B cell (primary cell): ENCODE measurements around the gene GLB1L3. TPM values are rescaled to one million over a fixed set of nuclear protein-coding genes. Genes with fewer than 3 reads are reported as not detected.
"Not testable (repeated sequence)": the region's sequence is repeated elsewhere in the genome, so short reads cannot be mapped to it uniquely, and the experiment has no call there.

Experiments used
- ATAC-seq: fragments of 200-7000 bp; cut with Tn5 transposase; one replicate; pipeline ENCODE4 v1.10.0; 2021; ENCODE audit warnings: low read depth, mild to moderate bottlenecking, moderate number of reproducible peaks, moderate library complexity
- CTCF ChIA-PET: fragments of 350-600 bp; sonication (Branson Sonifier 250); formaldehyde crosslinking; loops from one replicate; lab custom pipeline; 2021; ENCODE audit warnings: antibody characterized with exemption, inconsistent platforms; lab: Charles Lee
- POLR2A ChIA-PET: fragments of 350-600 bp; sonication (Branson Sonifier 250); formaldehyde crosslinking; loops from one replicate; lab custom pipeline; 2021; ENCODE audit warnings: antibody characterized with exemption; lab: Charles Lee
- DNase-seq: peaks from one replicate; pipeline ENCODE4 v3.0.0; 2013
- H2AFZ ChIP-seq: 2 replicates; pipeline ENCODE4 v1.6.1; 2012; ENCODE audit warnings: mild to moderate bottlenecking, low read depth, low read length; ENCODE audit not compliant: insufficient read depth, poor library complexity, severe bottlenecking
- H3K27ac ChIP-seq, 2 donors: 1 replicate in 1 of 2; 2 replicates in 1 of 2; pipeline ENCODE4 v1.5.1; 2012 to 2013; ENCODE audit warnings: low read length in 2 of 2, mild to moderate bottlenecking in 2 of 2, moderate library complexity in 1 of 2
- H3K27me3 ChIP-seq, 4 experiments: fragments of 200-600 bp in 1 of 4; sonication (generic) in 1 of 4; replicated peaks in 1 of 4; 1 replicate in 2 of 4; 2 replicates in 2 of 4; pipeline versions ENCODE4 v1.6.1 to v1.7.0; 2013 to 2016; ENCODE audit warnings: low read length in 3 of 4, mild to moderate bottlenecking in 2 of 4, mixed read lengths in 1 of 4, moderate library complexity in 1 of 4; ENCODE audit not compliant: insufficient read depth in 4 of 4, control insufficient read depth in 3 of 4; ENCODE audit errors: control extremely low read depth in 1 of 4
- H3K36me3 ChIP-seq, 2 experiments: replicated peaks in 1 of 2; 1 replicate in 1 of 2; 2 replicates in 1 of 2; pipeline versions ENCODE4 v1.6.1 to v1.7.1; 2013; ENCODE audit warnings: low read length in 1 of 2; ENCODE audit not compliant: insufficient read depth in 2 of 2, control insufficient read depth in 1 of 2; ENCODE audit errors: control extremely low read depth in 1 of 2, extremely low read depth in 1 of 2
- H3K4me1 ChIP-seq, 2 donors: fragments of 200-600 bp in 1 of 2; sonication (generic) in 1 of 2; 1 replicate in 1 of 2; 2 replicates in 1 of 2; pipeline versions ENCODE4 v1.5.1 to v1.6.1; 2013 to 2017; ENCODE audit warnings: low read length in 2 of 2; ENCODE audit not compliant: control insufficient read depth in 2 of 2, insufficient read depth in 2 of 2
- H3K4me2 ChIP-seq: replicated peaks from 2 replicates; pipeline ENCODE3; 2012; ENCODE audit warnings: mild to moderate bottlenecking, low read depth, low read length; ENCODE audit not compliant: poor library complexity, severe bottlenecking
- H3K4me3 ChIP-seq, 5 experiments: fragments of 200-600 bp in 1 of 5; sonication (generic) in 1 of 5; 1 replicate in 3 of 5; 2 replicates in 2 of 5; pipeline versions ENCODE4 v1.5.1 to v1.7.0; 2011 to 2016; ENCODE audit warnings: low read length in 4 of 5, mild to moderate bottlenecking in 4 of 5, low read depth in 2 of 5, control low read depth in 1 of 5, moderate library complexity in 1 of 5; ENCODE audit not compliant: insufficient read depth in 1 of 5; ENCODE audit errors: control extremely low read depth in 1 of 5, extremely low read depth in 1 of 5
- H3K79me2 ChIP-seq: fragments of 200-600 bp; sonication (generic); one replicate; pipeline ENCODE4 v1.6.0; 2016; ENCODE audit warnings: low read length; ENCODE audit not compliant: control insufficient read depth, insufficient read depth
- H3K9ac ChIP-seq: fragments of 200-600 bp; sonication (generic); 2 replicates; pipeline ENCODE4 v1.6.1; 2017; ENCODE audit warnings: mild to moderate bottlenecking, low read length, moderate library complexity
- H3K9me3 ChIP-seq, 3 donors: one replicate each; pipeline versions ENCODE4 v1.6.1 to v1.7.1; 2013; ENCODE audit warnings: low read length in 2 of 3; ENCODE audit not compliant: control insufficient read depth in 2 of 3, insufficient read depth in 1 of 3; ENCODE audit errors: control extremely low read depth in 1 of 3
- H4K20me1 ChIP-seq: 2 replicates; pipeline ENCODE4 v1.6.0; 2012; ENCODE audit warnings: mild to moderate bottlenecking, low read length; ENCODE audit not compliant: insufficient read depth, control insufficient read depth, poor library complexity, severe bottlenecking
- H3K27ac Mint-ChIP-seq: one replicate; pipeline ENCODE4 v1.8.0; 2021; ENCODE audit warnings: mixed read lengths
- H3K27me3 Mint-ChIP-seq: one replicate; pipeline ENCODE4 v1.8.0; 2021; ENCODE audit warnings: mixed read lengths
- H3K4me1 Mint-ChIP-seq: one replicate; pipeline ENCODE4 v1.8.0; 2021; ENCODE audit warnings: mixed read lengths
- H3K4me3 Mint-ChIP-seq: one replicate; pipeline ENCODE4 v1.8.0; 2021; ENCODE audit warnings: mixed read lengths
- H3K9me3 Mint-ChIP-seq: one replicate; pipeline ENCODE4 v1.8.0; 2022; ENCODE audit warnings: mixed read lengths; ENCODE audit not compliant: insufficient read depth
- CTCF ChIP-seq: fragments of 200-600 bp; IDR thresholded peaks from one replicate; pipeline ENCODE4 v1.8.0; 2022; ENCODE audit warnings: antibody characterized with exemption, mild to moderate bottlenecking
- EZH2 ChIP-seq: IDR thresholded peaks from 2 replicates; pipeline ENCODE4 v1.6.1; 2012; ENCODE audit warnings: borderline replicate concordance, low read depth, mild to moderate bottlenecking, moderate library complexity, low read length; ENCODE audit not compliant: insufficient read depth, poor library complexity, severe bottlenecking
- WGBS: methylation state at CpG from one replicate; pipeline ENCODE4 v1.1.5; 2013; ENCODE audit warnings: missing lambda C conversion rate; ENCODE audit not compliant: insufficient coverage; 5-methylcytosine and 5-hydroxymethylcytosine counted together
- intact Hi-C: fragments of 100-400 bp; cut with micrococcal nuclease; formaldehyde crosslinking; loops from one replicate; pipeline ENCODE4 v1.10.0; 2022
- polyA plus RNA-seq: library from polyadenylated mRNA; depleted of rRNA; stranded (reverse); fragments of >200 nt; gene quantifications from 2 replicates; pipeline ENCODE4 v1.2.3, GENCODE V29; 2012
- total RNA-seq, 2 donors: library from RNA; stranded (reverse); fragments of 120-200 nt in 1 of 2; gene quantifications; 1 replicate in 1 of 2; 2 replicates in 1 of 2; pipeline versions ENCODE4 v1.2.3 to v1.2.4, GENCODE V29; 2013 to 2022

The GLB1L3 gene
- total and polyA plus RNA-seq, 2 donors (not counting 1 experiment from before 2014, with no cell fraction given) = not detected

GRCh38 chr11:134317103-134317502 lies 40.9 kb downstream of the GLB1L3 start:
- Histone ChIP-seq H3K27ac (no peak overlapping the region), H3K9ac (no peak overlapping the region), H3K27me3 (peaks cover 0 to 7% (median 0%) of the 10 kb centered on the region in 4 experiments), H3K79me2 (no peaks in the 10 kb centered on the region), H3K4me3 (no peak overlapping the region), H2AFZ (no peak overlapping the region), H4K20me1 (no peaks in the 10 kb centered on the region), H3K4me1 (no peaks in the 10 kb centered on the region), H3K4me2 (no peak overlapping the region), H3K36me3 (no peaks in the 10 kb centered on the region), H3K9me3 (peaks cover 6 to 12% (median 7%) of the 10 kb centered on the region in 3 donors)
- TF ChIP-seq EZH2 (no peak), CTCF (no peak)
- CTCF ChIA-PET = no interaction called here
- Mint-ChIP-seq H3K4me3 (no peak overlapping the region), H3K27me3 (peaks cover 36% of the 10 kb centered on the region), H3K4me1 (no peaks in the 10 kb centered on the region), H3K9me3 (peaks cover 11% of the 10 kb centered on the region), H3K27ac (no peak overlapping the region)
- no peak for ATAC-seq
- intact Hi-C loops = no loop called here
- WGBS = no CpG with 5 or more reads among the region's 3 CpGs
- POLR2A ChIA-PET = no interaction called here
- DNase-seq = no peak

GRCh38 chr11:134321373-134321772 lies 45.2 kb downstream of the GLB1L3 start:
- ATAC-seq, H3K4me2 ChIP-seq, CTCF ChIA-PET, H3K27ac Mint-ChIP-seq, H3K4me3 Mint-ChIP-seq, H3K4me1 Mint-ChIP-seq, H2AFZ ChIP-seq, DNase-seq, H3K4me3 ChIP-seq, H3K9ac ChIP-seq, H3K4me1 ChIP-seq, H4K20me1 ChIP-seq, H3K27ac ChIP-seq, H3K27me3 ChIP-seq, intact Hi-C loops, H3K36me3 ChIP-seq, H3K79me2 ChIP-seq, POLR2A ChIA-PET: not testable (repeated sequence)
- peaks cover 7 to 12% (median 7%) of the 10 kb centered on the region in 3 donors for H3K9me3 ChIP-seq
- Mint-ChIP-seq H3K9me3 (peaks cover 11% of the 10 kb centered on the region), H3K27me3 (peaks cover 29% of the 10 kb centered on the region)
- WGBS = no CpG with 5 or more reads among the region's 2 CpGs
